ENCODE results near the gene ZNF19.

ZNF19 gene

GRCh38 chr16:71442051-71442440 is 47.1 kb downstream of the ZNF19 start, which contains the start of gene TLE7:
TSS of gene TLE7 (minus strand) at chr16:71442054. CDS start at chr16:71433324, 8,730 bp downstream.
- Histone ChIP-seq H4K20me1 (ENCODE audit: insufficient read depth, low read length, poor library complexity, severe bottlenecking) (no peaks in the 10 kb centered on the region), H3K9me3 (ENCODE audit: insufficient read depth, low read depth, low read length) (0 out of 2 replicates have a peak, but pooled peaks cover 4% of the 10 kb centered on the region), H3K9ac (ENCODE audit: low read depth, low read length, poor library complexity, severe bottlenecking) (no peak within 1 kb of the TSS), H3K4me1 (ENCODE audit: insufficient read depth, low read length, poor library complexity, severe bottlenecking) (no peaks in the 10 kb centered on the region), H3K27me3 (ENCODE audit: insufficient read depth, low read length, poor library complexity, severe bottlenecking) (no peaks in the 10 kb centered on the region), H3K4me2 (ENCODE audit: low read depth, low read length, poor library complexity, severe bottlenecking) (no peak within 1 kb of the TSS), H3K9me2 (replicated peaks; ENCODE audit: low read depth, low read length) (no peaks in the 10 kb centered on the region), H3K4me3 (ENCODE audit: low read length, poor library complexity, severe bottlenecking) (no peak within 1 kb of the TSS), H3F3A (ENCODE audit: low read depth) (no peaks in the 10 kb centered on the region), H3K79me2 (ENCODE audit: insufficient read depth, low read length) (no peaks in the 10 kb centered on the region), H3K36me3 (ENCODE audit: insufficient read depth, low read length) (no peaks in the 10 kb centered on the region), H2AFZ (ENCODE audit: low read length) (no peak within 1 kb of the TSS)
- TF ChIP-seq EZH2phosphoT487 (IDR thresholded peaks at IDR 0.05; ENCODE audit: borderline replicate concordance) = no peak
- no peak for TF ChIP-seq CTCF (conservative IDR thresholded peaks at IDR 0.05; ENCODE audit: low read length)

- no peak overlapping the region for H3K9ac ChIP-seq (ENCODE audit: low read depth, low read length, poor library complexity, severe bottlenecking)
- no peaks in the 10 kb centered on the region for H3K27me3 ChIP-seq (ENCODE audit: insufficient read depth, low read length, poor library complexity, severe bottlenecking)
- no peaks in the 10 kb centered on the region for H4K20me1 ChIP-seq (ENCODE audit: insufficient read depth, low read length, poor library complexity, severe bottlenecking)
- H3K9me3 ChIP-seq (ENCODE audit: insufficient read depth, low read depth, low read length) = no peaks in the 10 kb centered on the region
- no peaks in the 10 kb centered on the region for H3F3A ChIP-seq (ENCODE audit: low read depth)
- no peaks in the 10 kb centered on the region for H3K36me3 ChIP-seq (ENCODE audit: insufficient read depth, low read length)
- TF ChIP-seq CTCF (conservative IDR thresholded peaks at IDR 0.05; ENCODE audit: low read length) (no peak), EZH2phosphoT487 (IDR thresholded peaks at IDR 0.05; ENCODE audit: borderline replicate concordance) (no peak)
- H3K4me3 ChIP-seq (ENCODE audit: low read length, poor library complexity, severe bottlenecking) = no peak overlapping the region
- no peak overlapping the region for H3K4me2 ChIP-seq (ENCODE audit: low read depth, low read length, poor library complexity, severe bottlenecking)
- no peaks in the 10 kb centered on the region for H3K9me2 ChIP-seq (replicated peaks; ENCODE audit: low read depth, low read length)
- H3K79me2 ChIP-seq (ENCODE audit: insufficient read depth, low read length) = no peaks in the 10 kb centered on the region
- H2AFZ ChIP-seq (ENCODE audit: low read length) = no peak overlapping the region
- no peaks in the 10 kb centered on the region for H3K4me1 ChIP-seq (ENCODE audit: insufficient read depth, low read length, poor library complexity, severe bottlenecking)
Observed at GRCh38 chr16:71441348-71442050, 47.6 kb downstream of the ZNF19 start.

- Histone ChIP-seq H3K4me2 (ENCODE audit: low read depth, low read length, poor library complexity, severe bottlenecking) (no peak overlapping the region), H2AFZ (ENCODE audit: low read length) (no peak overlapping the region), H3K79me2 (ENCODE audit: insufficient read depth, low read length) (no peaks in the 10 kb centered on the region), H3K27me3 (ENCODE audit: insufficient read depth, low read length, poor library complexity, severe bottlenecking) (no peaks in the 10 kb centered on the region), H3K4me3 (ENCODE audit: low read length, poor library complexity, severe bottlenecking) (no peak overlapping the region), H3K9me2 (replicated peaks; ENCODE audit: low read depth, low read length) (no peaks in the 10 kb centered on the region), H3K9ac (ENCODE audit: low read depth, low read length, poor library complexity, severe bottlenecking) (no peak overlapping the region), H3K36me3 (ENCODE audit: insufficient read depth, low read length) (no peaks in the 10 kb centered on the region), H4K20me1 (ENCODE audit: insufficient read depth, low read length, poor library complexity, severe bottlenecking) (no peaks in the 10 kb centered on the region), H3F3A (ENCODE audit: low read depth) (no peaks in the 10 kb centered on the region), H3K4me1 (ENCODE audit: insufficient read depth, low read length, poor library complexity, severe bottlenecking) (no peaks in the 10 kb centered on the region), H3K9me3 (ENCODE audit: insufficient read depth, low read depth, low read length) (no peaks in the 10 kb centered on the region)
- TF ChIP-seq EZH2phosphoT487 (IDR thresholded peaks at IDR 0.05; ENCODE audit: borderline replicate concordance) = no peak
Observed at GRCh38 chr16:71440669-71441347, 48.3 kb downstream of the ZNF19 start.
